GM12873 (cell line): Measurements from ENCODE around the gene CABP4.

ENCODE experiments used
- CTCF ChIP-seq: IDR thresholded peaks from 2 replicates; pipeline ENCODE4 v1.5.1; 2012; ENCODE audit warnings: low read depth, mild to moderate bottlenecking, moderate library complexity, low read length, control low read depth; ENCODE audit not compliant: insufficient read depth; ENCODE audit errors: missing control alignments

CABP4 gene

GRCh38 chr11:67415501-67416304, 39.5 kb upstream of the CABP4 start, which contains the start of gene CARNS1:
CARNS1 (plus strand) TSS chr11:67415678; CDS start chr11:67416200, 522 bp downstream.
- no peak for TF ChIP-seq CTCF

DNA sequence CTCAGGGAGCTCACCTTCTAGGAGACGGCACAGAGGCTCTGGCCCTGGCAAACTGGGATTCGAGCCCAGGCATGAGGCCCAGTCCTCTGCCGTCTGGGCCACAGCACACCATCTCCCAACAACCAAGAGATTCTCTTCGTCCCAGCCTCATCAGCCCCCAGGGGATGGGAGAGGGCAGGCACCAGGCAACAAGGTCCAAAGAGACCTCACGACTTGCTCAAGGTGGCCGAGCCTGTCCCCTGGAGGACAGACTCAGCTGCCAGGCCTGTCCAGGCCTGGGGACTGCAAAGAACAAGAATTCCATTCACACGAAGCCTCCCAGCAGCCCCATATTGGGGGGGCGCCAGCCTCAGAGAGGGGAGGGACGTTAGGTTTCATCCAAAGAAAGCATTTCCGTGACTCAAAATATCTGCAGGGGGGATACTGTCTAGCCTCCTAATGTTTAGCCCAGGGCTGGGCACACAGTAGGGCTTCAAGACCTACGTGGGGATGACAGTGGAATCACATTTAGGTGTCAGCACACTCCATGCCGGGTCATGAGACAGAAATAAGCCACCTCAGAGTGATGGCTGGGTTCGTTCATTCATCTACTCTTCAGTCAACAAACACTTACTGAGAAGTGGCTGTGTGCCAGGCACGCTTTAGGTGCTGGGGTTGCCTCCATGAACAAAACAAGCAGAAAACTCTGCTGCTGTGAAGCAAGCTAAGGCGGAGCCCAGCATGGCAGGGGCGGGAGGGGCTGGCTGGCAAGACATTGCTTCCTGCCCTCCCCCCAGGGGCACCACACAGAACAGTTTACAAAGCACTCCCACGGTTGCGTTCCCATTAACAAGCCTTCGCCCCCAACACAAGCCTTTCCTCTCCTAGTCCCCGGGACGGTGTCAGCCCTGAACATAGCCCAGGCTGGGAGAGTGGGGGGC, 38.5 kb upstream of the CABP4 start:
- TF ChIP-seq CTCF = no peak

DNA sequence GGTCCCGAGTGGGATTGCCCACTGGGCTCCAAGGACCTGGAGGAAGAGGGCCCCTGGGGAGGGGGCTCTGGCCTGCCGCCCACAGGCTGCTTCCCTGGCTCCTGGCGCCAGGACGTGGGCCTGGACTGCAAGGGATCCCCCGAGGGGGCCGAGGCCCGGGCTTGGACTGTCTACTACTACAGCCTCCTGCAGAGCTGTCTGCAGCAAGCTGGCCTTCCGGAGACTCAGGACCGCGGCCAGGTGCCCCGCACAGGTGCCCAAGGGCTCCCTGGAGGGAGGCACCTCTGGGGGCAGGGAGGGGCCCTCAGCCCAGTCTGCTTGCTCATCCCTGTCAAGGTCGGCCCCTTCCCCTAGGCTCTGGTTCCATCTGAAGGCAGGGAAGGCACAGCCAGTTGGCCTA, 37.7 kb upstream of the CABP4 start:
- no peak for TF ChIP-seq CTCF

GRCh38 chr11:67418476-67419281, 36.5 kb upstream of the CABP4 start:
- TF ChIP-seq CTCF = no peak

DNA sequence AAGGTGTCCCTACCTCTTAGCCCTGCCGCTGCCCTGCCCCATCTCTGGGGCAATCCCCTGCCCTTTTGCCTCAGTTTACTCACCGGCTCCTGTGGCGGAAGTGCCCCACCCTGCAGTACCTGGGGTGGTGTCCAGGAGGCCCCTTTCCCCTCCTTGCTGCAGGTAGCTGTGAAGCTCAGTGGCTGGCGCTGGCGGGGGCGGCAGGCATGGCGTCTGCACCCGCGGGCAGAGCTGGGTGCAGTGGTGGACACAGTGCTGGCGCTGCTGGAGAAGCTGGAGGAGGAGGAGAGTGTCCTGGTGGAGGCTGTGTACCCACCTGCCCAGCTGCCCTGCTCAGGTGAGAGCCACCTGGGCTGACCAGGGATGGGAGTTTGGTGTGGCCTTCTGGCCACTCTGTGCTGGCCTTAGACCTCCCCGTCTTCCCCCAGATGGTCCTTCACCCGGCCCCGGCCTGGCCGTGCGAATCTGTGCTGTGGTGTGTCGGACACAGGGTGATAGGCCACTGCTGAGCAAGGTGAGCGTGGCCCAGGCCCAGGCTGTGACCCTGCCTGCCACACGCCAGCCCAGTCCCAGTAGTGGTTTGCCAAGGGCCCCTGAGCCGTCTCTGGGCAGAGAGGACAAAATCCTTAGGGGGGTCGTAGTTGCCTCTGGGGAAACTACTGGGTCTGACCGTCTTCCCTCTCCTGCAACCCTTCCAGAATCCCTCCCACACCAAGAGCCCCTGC, 35.7 kb upstream of the CABP4 start:
- no peak for TF ChIP-seq CTCF

GRCh38 chr11:67420147-67420645, 35.0 kb upstream of the CABP4 start:
- TF ChIP-seq CTCF = no peak
